ENCODE results near the gene CYP1B1. TPM values are rescaled to one million over a fixed set of nuclear protein-coding genes. Genes with fewer than 3 reads are reported as not detected.

Gene CYP1B1
- polyA plus RNA-seq, 1 donor = 1.7 TPM

DNA sequence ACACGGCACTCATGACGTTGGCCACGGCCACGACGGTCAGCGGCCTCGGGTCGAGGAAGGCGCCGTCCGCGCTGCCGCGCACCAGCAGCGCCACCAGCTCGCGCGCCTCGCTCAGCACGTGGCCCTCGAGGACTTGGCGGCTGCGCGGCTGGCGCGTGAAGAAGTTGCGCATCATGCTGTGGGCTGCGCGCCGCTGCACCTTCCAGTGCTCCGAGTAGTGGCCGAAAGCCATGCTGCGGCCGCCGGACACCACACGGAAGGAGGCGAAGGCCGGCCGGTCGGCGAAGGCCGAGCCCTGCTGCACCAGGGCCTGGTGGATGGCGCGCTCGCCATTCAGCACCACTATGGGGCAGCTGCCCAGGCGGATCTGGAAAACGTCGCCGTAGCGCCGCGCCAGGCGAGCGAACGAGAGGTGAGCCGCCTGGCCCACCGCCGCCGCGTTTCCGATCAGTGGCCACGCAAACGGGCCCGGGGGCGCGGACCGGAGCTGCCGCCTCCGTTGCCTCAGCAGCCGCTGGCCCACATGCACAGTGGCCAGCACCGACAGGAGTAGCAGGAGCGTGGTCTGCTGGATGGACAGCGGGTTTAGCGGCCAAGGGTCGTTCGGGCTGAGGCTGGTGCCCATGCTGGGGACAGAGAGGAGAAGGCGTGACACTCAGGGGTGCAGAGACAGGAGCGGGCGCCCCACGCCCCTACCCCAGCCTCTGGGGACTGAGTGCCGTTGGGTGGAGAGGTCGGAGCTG, 1.0 kb downstream of the CYP1B1 start:
- DNase-seq = no peak

DNA sequence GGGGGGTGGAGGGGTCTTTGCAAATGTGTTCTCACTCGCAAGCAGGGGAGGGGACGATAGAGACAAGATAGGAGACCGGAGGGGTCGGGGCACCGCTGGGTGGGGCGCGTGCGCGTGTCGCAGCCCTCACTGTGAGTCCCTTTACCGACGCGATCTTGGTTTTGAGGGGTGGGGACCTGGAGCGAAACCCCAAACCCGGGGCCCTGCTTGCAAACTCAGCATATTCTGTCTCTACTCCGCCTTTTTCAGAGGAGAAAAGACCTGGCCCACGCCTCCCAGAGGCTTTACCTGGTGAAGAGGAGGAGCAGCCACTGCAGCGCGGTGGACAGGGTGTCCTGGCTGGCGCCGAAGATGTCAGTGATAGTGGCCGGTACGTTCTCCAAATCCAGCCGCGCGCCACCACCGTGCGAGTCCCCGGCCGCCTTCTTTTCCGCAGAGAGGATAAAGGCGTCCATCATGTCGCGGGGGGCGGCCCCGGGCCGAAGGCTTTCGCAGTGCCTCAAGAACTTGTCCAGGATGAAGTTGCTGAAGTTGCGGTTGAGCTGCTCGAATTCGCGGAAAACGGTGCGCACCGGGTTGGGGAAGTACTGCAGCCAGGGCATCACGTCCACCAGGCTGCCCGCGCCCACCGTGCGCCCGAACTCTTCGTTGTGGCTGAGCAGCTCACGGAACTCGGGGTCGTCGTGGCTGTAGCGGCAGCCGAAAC, 1.7 kb downstream of the CYP1B1 start:
- no peak for DNase-seq

DNA sequence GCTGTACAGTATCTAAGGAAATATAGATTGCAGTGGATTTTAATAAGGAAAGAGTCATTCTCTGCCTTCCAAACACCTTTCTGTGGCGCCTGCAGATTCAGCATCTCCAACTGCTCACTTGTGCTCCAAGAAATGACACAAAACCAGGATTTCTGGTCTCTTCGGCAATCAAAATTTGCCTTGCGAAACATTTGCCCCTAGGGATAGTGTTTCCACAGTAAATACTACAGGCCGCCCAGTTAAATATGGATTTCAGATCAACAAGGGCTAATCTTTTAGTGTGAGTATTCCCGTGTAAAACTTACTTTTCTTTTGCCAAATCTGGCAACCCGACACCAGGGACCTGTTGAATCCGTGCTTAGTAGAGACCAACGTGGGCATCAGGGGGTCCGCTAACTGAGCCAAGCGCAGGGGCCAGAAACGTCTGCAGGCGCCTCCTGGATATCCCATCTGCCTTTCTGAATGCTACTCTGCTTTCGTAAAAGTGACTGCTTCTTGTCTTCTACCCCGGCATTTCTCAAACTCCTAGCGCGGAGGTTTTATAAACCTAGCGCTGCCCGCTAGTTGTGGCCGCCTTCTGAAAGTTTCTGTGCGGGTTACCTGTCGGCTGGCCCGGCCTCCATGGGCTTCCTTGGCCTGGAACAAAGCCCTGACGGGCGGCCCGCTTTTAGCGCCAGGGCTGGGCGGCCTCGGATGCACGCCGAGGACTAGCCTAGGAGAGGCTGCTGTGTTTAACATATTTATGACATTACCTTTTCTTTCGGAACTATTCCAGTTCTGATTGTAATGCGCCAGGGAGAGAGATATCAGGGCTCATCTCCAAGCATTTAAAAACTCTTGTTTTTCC, 2.5 kb downstream of the CYP1B1 start:
- no peak for DNase-seq

DNA sequence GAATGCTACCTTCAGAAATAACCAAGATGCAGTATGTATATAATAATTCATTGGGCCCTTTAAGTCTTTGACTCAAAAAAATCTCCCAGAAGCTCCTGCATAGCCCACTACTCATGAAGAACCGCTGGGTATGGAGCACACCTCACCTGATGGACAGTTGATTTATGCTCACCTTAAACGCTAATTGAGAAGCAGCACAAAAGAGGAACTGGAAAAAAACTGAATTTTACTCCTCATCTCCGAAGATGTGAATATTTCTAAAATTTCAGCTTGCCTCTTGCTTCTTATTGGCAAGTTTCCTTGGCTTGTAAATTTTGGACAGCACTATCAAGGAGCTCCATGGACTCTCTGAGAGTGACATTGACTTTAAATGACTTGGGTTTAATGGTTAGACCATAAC, 5.5 kb downstream of the CYP1B1 start:
- DNase-seq = no peak

DNA sequence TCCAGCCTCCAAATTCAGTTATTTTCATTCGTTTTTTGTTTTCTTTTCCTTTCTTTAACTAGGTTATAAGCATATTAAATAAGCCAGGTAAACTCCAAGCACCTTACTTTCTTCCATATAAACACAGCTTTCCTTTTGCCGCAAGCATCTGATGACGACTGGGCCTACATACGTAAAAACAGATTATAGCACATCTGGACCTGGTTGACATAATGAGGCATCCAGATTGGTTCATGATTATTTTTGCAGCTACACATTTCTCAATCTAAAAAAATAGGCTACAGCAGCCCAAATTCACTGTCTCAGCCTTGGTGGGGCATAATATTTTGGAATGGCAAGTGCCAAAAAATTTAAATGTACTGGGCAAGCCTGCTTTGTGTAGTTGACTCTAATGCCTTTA, 7.7 kb downstream of the CYP1B1 start:
- DNase-seq = peak; percentile 67

DNA sequence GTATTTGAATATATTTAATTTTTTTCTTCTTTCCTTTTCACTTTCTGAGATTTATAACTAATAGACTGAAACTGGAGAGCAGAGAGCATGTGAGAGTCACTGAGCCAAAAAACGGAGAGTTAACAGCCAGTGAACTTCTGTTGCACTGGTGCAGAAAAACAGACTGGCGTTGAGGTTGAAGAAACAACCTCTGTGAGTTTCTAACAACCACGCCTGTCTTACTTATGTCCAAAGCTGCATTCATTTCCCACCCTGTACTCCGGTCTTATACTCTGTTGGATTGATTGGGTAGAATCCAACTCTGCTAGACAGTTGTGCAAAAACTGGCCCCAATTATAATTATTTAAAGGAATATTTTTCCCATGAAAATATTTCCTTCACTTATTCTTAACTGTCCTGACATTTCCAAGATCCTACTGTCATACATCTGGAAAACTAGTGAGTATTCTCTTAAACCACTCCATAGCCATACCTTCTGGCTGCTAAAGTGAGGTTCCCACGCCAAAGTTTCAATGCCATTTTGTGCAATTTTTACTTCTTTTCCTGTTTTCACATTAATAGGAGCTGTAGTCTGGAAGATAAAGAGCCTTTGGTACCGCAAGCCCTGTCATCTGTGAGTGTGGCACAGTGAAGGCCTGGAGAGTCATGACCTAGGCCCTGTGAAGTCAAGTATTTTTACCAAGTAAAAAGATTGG, 9.4 kb downstream of the CYP1B1 start:
- DNase-seq = peak; percentile 67

DNA sequence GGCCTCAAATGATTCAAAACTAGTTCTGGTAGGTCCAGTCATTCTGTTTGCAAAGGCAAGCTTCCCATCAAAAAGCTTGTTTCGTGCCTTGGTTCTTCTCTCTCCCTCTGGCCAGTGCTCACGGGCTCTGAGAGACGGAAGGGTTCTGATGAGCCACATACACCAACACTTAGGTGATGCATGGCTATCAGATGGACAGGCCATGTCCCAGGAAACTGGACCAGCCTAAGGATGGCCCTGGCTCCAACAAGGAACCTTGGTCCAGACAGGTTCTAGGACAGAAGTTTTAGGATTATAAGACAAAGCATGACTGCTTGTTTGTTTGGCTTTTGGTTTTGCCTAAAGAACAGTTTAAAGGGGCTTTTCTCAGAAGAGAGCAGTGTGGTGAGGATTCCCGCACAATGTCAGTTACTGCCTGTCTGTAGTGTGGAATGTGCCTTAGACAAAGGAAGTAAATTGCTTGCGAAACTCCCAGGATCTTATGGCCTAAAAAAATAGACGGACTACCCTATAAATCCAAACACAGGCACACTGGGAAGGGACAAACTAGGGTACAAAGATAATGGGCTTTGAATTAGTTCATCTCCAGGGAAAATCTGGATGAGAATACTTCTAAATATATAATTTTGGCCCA, 10.3 kb downstream of the CYP1B1 start:
- DNase-seq = no peak

DNA sequence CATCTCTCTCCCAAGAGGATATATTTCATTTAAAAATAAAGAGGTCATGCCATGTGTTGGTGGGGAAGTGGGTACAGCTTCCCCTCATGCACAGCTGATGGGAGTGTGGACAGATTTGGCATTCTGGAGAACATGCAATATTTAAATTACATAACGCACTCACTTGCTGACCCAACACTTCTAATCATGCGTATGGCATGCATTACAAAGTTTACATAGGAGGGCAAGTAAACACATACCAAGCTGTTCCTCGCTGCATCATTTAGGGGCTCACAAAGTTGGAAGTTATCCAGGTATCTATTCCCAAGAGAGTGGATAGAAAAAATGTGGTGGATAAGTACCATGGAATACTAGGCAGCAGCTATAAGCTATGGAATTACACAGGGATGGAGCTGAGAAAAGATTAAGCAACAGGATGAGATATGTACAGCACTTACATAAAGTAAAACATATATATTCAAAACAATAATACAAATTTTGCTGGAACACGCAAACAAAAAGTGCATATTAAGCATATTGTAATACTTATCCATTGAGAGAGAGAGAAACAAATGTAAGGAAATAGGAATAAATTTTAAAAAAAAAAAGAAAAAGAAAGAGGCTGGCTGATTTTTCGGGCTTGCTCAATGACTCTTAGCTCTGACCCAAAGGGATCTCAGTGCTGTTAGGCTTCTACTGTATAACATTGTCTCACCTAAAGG, 11.0 kb downstream of the CYP1B1 start:
- no peak for DNase-seq

DNA sequence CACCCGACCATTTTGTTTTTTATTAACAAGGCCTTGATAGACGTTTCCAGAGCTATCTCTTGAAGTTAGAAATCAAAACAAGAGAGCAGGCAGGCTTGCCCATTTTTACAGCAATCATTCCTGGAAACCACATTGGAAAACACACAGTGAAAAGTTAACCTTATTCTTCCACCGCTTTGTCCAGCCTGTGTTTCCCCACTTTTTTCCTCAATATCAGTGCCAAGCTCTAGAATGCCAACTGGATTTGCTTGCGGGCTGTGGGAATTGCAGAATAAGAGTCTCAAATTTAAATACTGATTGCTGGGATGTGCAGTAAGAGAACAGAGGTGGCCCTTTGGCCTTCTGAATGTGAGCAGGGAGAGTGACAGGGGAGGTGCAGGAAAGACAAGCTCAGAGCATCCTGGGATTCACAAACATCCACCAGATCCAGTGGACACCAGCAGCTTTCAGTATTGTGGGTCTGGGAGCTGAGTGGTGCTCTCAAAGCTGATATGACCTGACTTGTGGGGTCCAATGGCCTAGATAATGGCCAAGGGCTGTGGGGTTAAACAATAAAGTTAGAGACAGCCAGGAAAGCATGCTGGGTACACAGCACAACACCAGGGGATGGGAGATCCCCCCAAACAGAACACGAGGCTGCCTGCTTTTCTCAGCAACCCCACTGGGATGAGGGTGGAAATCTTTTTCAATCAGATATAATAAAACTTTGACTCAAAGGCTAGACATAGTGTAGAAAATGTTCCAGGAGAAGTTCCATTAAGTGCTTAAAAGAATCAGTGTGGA, 15.5 kb downstream of the CYP1B1 start:
- DNase-seq = peak; percentile 69

DNA sequence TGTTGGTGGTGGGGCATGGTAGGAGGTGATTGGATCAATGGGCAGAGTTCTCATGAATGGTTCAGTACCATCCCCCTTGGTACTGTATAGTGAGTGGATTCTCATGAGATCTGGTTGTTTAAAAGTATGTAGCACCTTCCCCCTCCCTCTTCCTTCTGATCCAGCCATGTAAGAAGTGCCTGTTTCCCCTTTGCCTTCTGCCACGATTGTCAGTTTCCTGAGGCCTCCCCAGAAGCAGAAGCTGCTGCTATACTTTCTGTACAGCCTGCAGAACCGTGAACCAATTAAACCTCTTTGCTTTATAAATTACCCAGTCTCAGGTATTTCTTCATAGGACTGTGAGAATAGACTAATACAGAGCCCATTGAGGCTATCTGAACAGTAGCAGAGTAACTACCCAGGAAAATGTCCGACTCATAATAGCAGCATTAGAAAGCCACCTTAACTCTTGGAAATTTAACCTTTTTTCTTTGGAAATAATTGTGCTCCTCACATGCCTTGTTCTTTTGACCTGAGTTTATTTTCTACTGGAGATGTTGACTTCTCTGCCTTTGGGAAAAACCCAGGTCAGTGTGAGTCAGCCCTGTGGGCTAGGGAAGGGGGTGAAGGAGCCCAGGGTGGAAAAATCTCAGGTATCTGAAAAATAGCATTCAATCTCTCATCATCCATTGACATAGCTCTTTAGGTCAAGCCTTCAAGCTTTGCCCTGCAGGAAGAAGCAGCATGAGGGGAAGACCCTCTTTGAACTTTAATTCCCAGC, 18.1 kb downstream of the CYP1B1 start:
- DNase-seq = no peak

DNA sequence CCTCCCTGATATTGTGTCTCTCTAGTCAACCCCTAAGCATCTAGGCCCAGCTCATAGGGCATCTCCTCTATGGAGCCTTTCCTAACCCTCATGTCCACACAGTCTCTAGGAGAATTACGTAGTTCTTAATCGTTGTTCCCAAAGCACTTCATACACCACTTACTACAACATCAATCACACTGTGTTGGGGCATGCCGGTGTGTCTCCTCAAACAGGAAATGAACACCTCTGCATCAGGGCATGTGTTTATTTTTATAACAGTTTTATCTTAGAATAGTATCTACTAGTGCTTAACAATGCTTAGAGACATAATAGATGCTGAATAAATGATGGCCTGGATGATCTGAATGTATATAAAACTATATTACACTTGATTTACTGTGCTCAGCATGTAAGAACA, 19.7 kb downstream of the CYP1B1 start:
- no peak for DNase-seq

DNA sequence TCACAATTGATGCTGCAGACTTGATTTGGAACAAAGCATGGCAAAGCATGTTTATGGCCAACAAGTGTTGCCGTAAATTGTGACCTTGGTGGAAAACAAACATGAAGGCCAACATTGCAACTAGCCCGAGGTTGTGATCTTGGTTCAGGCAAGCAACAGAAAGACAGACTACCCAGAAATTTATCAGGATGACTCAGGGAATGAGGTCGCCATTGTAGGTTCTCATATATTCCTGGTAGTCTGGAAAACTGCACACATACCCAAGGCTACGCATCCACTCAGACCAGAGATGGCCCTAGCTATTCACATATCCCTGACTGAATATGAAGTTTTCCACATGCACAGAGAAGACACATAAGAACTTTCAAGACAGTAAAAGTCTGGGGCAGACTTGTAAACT, 30.1 kb downstream of the CYP1B1 start:
- DNase-seq = no peak

DNA sequence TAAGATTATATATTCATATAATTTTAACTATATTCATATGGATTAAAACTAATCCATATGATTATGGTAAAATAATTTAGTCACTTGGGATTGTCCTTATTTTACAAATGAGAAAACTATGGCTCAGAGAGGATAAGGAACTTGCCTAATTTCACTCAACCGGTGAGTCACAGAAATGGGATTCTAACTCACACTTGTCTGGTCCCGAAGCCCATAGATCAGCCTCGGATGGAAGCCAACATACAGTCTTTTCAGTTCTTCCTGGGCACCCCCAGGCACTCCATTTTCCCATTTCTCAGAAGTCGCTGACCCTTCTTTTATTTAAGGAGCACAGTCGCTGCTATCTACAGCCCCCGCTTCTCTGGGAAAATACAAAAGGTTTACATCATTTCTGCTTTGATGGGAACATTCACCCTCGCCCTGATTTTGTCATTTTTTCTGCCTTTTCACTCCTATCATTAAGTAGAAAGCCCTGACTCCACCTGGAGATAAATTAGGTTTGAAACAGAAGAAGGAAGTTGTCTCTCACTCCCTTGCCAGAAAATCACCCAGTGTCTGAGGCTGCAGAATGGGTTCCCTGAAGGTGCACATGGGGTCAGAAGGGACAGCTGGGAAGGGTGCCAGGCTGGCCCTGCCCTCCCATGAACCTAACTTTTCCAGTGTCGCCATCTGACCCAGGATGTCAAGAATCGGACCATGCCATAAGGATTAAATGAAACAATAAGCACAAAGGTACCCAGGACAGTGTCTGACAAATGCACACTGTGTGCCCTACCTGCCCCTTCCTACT, 36.6 kb downstream of the CYP1B1 start:
- DNase-seq = no peak

DNA sequence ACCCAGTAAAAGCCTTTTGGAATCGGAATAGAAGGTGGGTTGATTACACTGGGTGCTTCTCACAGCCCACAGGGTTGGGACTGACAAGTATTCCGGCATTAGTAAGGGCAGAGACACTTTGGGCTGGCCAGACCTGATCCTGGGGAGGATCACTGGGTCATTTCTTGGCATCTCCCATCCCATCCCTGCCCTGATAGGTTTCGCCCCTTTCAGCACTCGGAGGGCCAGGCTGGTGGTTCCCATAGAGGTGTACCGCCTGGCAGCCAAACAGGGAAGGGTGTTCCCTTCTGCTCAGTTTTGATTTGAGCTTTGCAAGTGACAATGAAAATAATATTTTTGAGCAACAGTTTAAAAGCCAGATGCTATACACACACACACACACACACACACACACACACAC, 37.3 kb downstream of the CYP1B1 start:
- no peak for DNase-seq

DNA sequence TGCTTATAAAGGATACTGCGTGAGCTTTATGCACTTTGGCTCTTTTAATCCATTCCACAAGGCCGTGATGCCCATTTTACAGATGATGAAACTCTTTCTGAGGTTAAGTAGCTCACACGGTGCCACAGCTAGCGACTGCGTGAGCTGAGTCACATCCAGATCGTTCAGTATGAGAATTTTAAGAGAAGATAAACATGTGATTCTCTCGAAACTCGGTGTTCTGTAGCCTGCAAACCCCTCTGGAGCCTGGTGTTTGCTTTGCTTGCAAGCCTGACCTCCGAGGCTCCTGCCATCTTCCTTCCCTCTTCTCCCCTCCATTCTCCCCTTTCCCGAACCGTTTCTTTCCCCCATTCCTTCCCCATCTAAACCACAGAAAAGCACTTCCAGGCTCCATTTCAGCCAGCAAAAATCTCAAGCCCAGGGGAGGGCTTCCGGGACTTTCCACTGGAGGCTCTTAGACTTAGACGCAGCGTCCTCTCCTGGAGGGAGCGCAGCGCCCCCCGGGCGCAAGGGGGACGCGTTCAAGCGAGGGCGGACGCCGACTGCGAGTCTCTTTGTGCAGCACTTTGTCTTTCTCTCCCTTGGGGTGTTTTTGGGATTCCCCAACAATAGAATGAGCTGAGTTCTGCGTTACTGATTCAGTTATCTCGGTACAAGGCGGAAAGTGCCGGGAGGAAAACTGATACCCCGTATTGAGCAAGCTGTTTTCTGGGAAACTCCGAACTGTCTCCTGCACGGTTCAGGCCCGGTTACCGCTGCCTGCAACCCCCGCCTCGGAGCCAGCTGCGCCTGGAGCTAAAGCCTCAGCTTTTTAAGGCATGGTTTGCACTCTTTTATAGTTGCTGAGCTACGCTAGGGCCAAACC, 38.0 kb downstream of the CYP1B1 start:
- peak; percentile 70 for DNase-seq

DNA sequence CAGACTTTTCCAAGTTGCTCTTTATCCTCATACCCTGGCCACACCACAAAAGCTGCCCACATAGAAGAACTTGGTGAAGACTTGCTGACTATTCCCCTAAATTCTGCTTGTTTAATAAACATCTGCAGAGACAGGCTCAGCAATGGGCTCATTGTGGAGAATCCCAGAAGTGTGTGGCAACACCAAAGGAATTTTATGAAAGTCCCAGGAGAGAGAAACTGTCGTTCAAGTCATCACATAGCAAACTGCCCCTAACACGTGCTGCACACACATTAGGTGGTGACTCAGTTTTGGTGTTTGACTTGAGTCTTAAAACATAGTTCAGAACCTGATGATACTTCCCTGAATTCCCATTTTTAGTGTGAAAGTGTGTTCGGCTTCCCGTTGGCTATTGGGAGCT, 38.6 kb downstream of the CYP1B1 start:
- DNase-seq = no peak

DNA sequence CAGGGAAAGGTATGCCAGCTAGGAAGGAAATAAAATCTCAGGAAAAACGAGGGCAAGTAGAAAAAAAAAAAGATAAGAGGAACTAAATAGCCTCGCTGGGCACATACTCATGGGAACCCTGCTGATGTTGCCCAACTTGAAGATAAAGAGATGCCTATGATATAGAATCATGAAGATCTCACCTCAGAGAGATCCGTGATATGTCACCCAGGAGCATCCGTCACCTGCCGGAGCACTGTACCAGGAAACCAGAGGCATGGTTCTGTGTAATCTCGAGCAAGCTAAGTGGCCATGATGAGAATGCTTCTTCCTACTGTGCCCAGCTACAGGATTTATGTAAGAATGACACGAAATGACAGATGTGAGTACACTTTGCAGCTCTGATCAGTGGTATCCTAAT, 40.0 kb downstream of the CYP1B1 start:
- DNase-seq = no peak

DNA sequence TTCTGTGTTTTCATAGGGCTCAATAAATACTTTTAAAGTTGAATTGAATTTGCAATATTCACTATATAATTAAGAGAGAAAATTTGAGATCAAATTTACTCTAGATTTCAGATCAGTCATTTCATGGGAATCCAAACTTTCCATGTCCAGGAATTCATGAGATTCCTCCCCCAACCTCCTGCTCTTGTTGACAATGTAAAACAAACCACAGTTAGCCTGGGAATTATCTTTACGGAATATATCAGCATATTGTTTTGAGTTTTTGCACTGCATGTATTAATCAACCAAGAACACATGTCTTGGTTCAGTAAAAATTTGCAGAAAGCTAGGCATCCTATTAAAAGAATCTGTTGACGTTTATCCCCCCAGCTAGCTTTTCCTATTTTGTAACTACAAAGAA, 42.3 kb downstream of the CYP1B1 start:
- no peak for DNase-seq
